Esophagus squamous epithelium (tissue), 5 donors: ENCODE results near the gene ATRNL1. TPM values are rescaled to one million over a fixed set of nuclear protein-coding genes. Genes with fewer than 3 reads are reported as not detected.

Source experiments
- DNase-seq: peaks from one replicate; lab custom pipeline; 2025; lab: John Stamatoyannopoulos, UW
- H3K27ac ChIP-seq, 4 donors: fragments of 200-600 bp; sonication (generic); one replicate each; pipeline ENCODE4 v1.5.1; 2016 to 2019; ENCODE audit warnings: mild to moderate bottlenecking in 1 of 4
- H3K27me3 ChIP-seq, 4 donors: fragments of 200-600 bp; sonication (generic); 1 replicate in 3 of 4; 2 replicates in 1 of 4; pipeline versions ENCODE4 v1.5.1 to v1.6.0; 2017 to 2021; ENCODE audit warnings: antibody characterized with exemption in 1 of 4
- H3K36me3 ChIP-seq, 3 donors: fragments of 200-600 bp; sonication (generic); one replicate each; pipeline ENCODE4 v1.5.1; 2016 to 2019
- H3K4me1 ChIP-seq, 3 donors: fragments of 200-600 bp; sonication (generic); one replicate each; pipeline ENCODE4 v1.5.1; 2017 to 2019
- H3K4me3 ChIP-seq, 4 donors: fragments of 200-600 bp; sonication (generic); 1 replicate in 3 of 4; 2 replicates in 1 of 4; pipeline ENCODE4 v1.5.1; 2016 to 2019; ENCODE audit warnings: mild to moderate bottlenecking in 2 of 4, moderate library complexity in 1 of 4
- H3K9me3 ChIP-seq, 3 donors: fragments of 200-600 bp; sonication (generic); one replicate each; pipeline ENCODE4 v1.5.1; 2016 to 2019
- POLR2A ChIP-seq, 4 donors: fragments of 450-650 bp; IDR thresholded peaks; one replicate each; pipeline ENCODE4 v1.6.1; 2017; ENCODE audit warnings: antibody characterized with exemption in 4 of 4, mild to moderate bottlenecking in 4 of 4, moderate library complexity in 3 of 4
- WGBS, 2 donors: methylation state at CpG; one replicate each; pipeline ENCODE4 v1.1.5; 2018; 5-methylcytosine and 5-hydroxymethylcytosine counted together
- intact Hi-C: fragments of 100-400 bp; cut with DNase I; formaldehyde crosslinking; loops from one replicate; pipeline ENCODE4 v1.15.0; 2022
- total RNA-seq, 4 donors: library from RNA; depleted of rRNA; stranded (reverse); fragments of >200 nt; gene quantifications; one replicate each; pipeline ENCODE4 v1.1.0, GENCODE V29; 2016
- TF ChIP-seq, protein P1 (sequence below), 6 experiments: fragments of 450-650 bp in 4 of 6; fragments of 200-600 bp in 2 of 6; sonication (generic) in 2 of 6; IDR thresholded peaks; one replicate each; pipeline ENCODE4 v1.5.1; 2016 to 2019; ENCODE audit warnings: antibody characterized with exemption in 6 of 6, mild to moderate bottlenecking in 4 of 6, moderate library complexity in 4 of 6
- donor health status: DM: yes; HTN: yes; CAD: no.

ATRNL1 gene
- total RNA-seq, 4 donors from 2014 or later, result 0.64 to 15.1 (median 2.6) TPM

DNA sequence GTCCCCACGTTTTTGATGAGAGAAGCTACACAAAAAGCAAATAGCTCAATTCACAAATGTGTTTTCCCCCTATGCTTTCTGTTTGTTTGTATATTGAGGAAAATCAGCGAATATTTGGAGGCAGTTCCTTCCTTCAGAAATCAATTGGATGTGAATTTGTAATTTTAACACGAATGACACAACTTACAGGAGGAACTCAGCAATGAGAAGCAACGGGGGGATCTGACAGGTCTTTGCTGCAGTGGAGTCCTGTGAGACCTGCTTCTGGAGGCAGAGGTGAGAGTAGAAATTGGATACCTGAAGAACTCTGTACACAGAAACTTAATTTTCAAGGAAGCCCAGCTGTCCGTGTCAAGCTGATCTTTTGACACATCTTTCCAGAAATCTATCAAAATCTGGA is 809.4 kb downstream of the ATRNL1 start:
- Histone ChIP-seq H3K9me3 (no peaks in the 10 kb centered on the region), H3K27me3 (no peaks in the 10 kb centered on the region), H3K36me3 (no peaks in the 10 kb centered on the region), H3K4me3 (no peak overlapping the region), H3K27ac (no peak overlapping the region), H3K4me1 (no peaks in the 10 kb centered on the region)
- TF ChIP-seq POLR2A (IDR thresholded peaks at IDR 0.05), result no peak
- TF ChIP-seq, protein P1, sequence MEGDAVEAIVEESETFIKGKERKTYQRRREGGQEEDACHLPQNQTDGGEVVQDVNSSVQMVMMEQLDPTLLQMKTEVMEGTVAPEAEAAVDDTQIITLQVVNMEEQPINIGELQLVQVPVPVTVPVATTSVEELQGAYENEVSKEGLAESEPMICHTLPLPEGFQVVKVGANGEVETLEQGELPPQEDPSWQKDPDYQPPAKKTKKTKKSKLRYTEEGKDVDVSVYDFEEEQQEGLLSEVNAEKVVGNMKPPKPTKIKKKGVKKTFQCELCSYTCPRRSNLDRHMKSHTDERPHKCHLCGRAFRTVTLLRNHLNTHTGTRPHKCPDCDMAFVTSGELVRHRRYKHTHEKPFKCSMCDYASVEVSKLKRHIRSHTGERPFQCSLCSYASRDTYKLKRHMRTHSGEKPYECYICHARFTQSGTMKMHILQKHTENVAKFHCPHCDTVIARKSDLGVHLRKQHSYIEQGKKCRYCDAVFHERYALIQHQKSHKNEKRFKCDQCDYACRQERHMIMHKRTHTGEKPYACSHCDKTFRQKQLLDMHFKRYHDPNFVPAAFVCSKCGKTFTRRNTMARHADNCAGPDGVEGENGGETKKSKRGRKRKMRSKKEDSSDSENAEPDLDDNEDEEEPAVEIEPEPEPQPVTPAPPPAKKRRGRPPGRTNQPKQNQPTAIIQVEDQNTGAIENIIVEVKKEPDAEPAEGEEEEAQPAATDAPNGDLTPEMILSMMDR (IDR thresholded peaks at IDR 0.05), result no peak
- WGBS, 2 donors, result 53 to 65% methylated on average over 5 of the region's 5 CpGs
- DNase-seq, result no peak
- intact Hi-C loops, result no loop called here

DNA sequence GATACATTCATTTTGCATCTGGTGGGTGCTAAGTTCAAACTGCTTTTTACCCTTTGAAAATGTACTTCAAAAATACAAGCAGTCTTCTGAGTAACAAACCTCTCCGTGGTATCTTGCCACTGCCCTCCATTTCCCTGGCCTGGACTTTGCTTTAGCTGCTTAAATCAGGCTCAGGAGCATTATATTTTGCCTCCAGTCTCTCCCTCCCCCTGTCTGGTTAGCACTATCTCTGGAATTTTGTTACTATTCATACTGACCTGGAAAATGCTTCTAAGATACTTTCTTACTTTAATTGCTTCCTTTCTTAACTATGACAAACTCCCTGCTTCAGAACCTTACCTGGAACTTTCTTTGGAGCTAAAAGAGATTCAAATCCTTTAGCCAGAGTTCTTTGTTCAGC is 810.0 kb downstream of the ATRNL1 start:
- H3K36me3 ChIP-seq, result no peaks in the 10 kb centered on the region
- H3K4me1 ChIP-seq, result no peaks in the 10 kb centered on the region
- 52 to 69% methylated on average over 1 of the region's 1 CpG for WGBS, 2 donors
- DNase-seq, result no peak
- intact Hi-C loops, result no loop called here
- H3K9me3 ChIP-seq, result no peaks in the 10 kb centered on the region
- no peak overlapping the region for H3K4me3 ChIP-seq
- TF ChIP-seq POLR2A (IDR thresholded peaks at IDR 0.05), result no peak
- TF ChIP-seq, protein P1 (IDR thresholded peaks at IDR 0.05), result no peak
- no peak overlapping the region for H3K27ac ChIP-seq
- no peaks in the 10 kb centered on the region for H3K27me3 ChIP-seq

DNA sequence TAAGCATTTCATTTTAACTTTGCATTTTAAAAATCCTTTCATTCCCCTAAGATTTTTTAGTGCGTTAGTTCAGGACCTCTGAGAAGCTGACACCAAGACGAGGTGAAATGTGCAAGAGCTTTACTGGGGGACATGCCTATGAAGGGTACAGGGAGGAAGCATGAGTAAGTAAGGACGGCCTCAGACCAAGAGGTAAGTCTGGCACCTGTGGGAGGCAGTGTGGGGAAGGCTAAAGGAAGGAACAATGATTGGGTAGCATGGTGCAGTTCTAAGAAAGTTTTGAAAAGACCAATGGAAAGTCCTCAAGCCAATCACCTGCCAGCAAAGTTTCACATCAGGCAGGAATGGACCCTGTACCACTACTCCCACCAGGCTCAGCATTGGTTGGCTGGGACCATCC is 810.7 kb downstream of the ATRNL1 start:
- WGBS, 2 donors, result 77 to 79% methylated on average over 3 of the region's 3 CpGs
- Histone ChIP-seq H3K4me1 (no peaks in the 10 kb centered on the region), H3K9me3 (no peaks in the 10 kb centered on the region), H3K4me3 (no peak overlapping the region), H3K36me3 (no peaks in the 10 kb centered on the region), H3K27me3 (no peaks in the 10 kb centered on the region), H3K27ac (no peak overlapping the region)
- no peak for DNase-seq
- TF ChIP-seq, protein P1 (IDR thresholded peaks at IDR 0.05), result no peak
- TF ChIP-seq POLR2A (IDR thresholded peaks at IDR 0.05), result no peak
- intact Hi-C loops, result no loop called here

DNA sequence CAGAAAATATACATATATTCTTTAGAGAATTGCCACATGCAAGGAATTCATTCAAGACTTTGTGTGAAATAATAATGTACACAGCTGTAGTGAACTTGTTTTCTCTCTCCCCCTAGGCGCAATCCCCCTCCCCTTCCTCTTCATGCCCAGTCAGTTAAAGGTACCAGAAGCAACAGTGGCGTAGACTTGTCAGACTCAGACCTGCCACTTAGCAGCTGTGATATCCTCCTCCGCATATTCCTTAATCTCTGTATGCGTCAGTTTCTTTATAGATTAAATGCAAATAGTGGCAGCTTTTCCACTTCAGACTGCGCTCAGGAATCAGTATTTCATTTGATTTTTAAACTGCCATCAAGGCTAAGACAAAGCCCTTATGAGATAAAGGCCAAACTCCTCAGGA is 815.9 kb downstream of the ATRNL1 start:
- no peaks in the 10 kb centered on the region for H3K27me3 ChIP-seq
- WGBS, 2 donors, result 82 to 90% methylated on average over 5 of the region's 5 CpGs
- intact Hi-C loops, result no loop called here
- no peak overlapping the region for H3K27ac ChIP-seq
- no peaks in the 10 kb centered on the region for H3K9me3 ChIP-seq
- H3K36me3 ChIP-seq, result no peaks in the 10 kb centered on the region
- H3K4me3 ChIP-seq, result no peak overlapping the region
- DNase-seq, result no peak
- H3K4me1 ChIP-seq, result no peaks in the 10 kb centered on the region
- no peak for TF ChIP-seq POLR2A (IDR thresholded peaks at IDR 0.05)
- TF ChIP-seq, protein P1 (IDR thresholded peaks at IDR 0.05), result no peak

DNA sequence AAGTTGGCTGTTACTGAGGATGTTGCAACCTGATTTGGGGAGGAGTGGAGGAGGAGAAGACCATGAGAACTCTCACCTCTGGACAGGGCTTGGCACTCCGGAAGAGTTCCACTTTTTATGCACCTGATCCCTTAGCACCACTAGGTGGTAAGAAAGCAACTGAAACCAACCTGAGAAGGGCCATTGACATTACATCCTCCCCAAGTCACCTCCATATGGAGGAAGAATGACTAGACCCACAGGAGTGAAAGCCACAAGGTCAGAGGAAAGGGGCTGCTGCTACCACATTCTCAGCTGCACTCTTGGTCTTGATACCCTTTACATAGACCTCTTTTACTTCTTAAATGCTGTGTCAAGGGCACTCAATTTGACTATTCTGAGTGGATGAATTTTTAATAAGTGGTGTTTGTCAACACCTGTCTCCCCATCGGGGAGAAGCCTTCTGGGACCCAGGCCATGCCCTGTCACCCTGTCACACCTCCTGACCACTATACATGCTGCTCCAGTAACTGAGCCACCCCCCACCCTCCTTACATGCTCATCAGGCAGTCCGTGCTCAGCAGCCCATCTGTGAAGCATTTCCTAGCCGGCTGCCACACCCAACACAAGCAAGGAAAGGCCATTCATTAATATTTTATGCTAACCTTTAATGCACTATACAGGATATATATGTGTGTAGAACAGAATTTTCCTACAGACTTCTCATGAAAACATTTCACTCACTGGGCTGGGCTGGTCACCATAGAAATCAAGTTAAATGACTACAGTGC is 817.0 kb downstream of the ATRNL1 start:
- Histone ChIP-seq H3K27ac (no peak overlapping the region), H3K36me3 (no peaks in the 10 kb centered on the region), H3K27me3 (no peaks in the 10 kb centered on the region), H3K9me3 (no peaks in the 10 kb centered on the region), H3K4me3 (no peak overlapping the region), H3K4me1 (no peaks in the 10 kb centered on the region)
- TF ChIP-seq POLR2A (IDR thresholded peaks at IDR 0.05), result no peak
- TF ChIP-seq, protein P1 (IDR thresholded peaks at IDR 0.05), result no peak
- intact Hi-C loops, result no loop called here
- 59 to 73% methylated on average over 4 of the region's 4 CpGs for WGBS, 2 donors
- DNase-seq, result no peak
